ENCODE data around the gene YPEL2. TPM values are rescaled to one million over a fixed set of nuclear protein-coding genes. Genes with fewer than 3 reads are reported as not detected.
A peak's percentile ranks its signal among the peaks of the same experiment; 100 is the strongest.
"Not testable (repeated sequence)": the region's sequence is repeated elsewhere in the genome, so short reads cannot be mapped to it uniquely, and the experiment has no call there.

YPEL2 gene
- total RNA-seq: 7.1 and 7.8 TPM in 2 replicates

GRCh38 chr17:59331129-59331928 is at the start of gene YPEL2:
Gene YPEL2 (plus strand): TSS chr17:59331655. CDS start chr17:59353410, 21,755 bp downstream.
- TF ChIP-seq CTCF (IDR thresholded peaks at IDR 0.05; ENCODE audit: insufficient read depth, low read depth, low read length): no peak
- peak within 1 kb of the TSS; percentile 88 for H3K4me3 ChIP-seq (ENCODE audit: low read depth, low read length)
- peak; percentile 96 for DNase-seq (ENCODE audit: low read depth)

- no peak for TF ChIP-seq CTCF (IDR thresholded peaks at IDR 0.05; ENCODE audit: insufficient read depth, low read depth, low read length)
- DNase-seq (ENCODE audit: low read depth): no peak
- no peak overlapping the region for H3K4me3 ChIP-seq (ENCODE audit: low read depth, low read length)
Observed at GRCh38 chr17:59284317-59284716, 47.1 kb upstream of the YPEL2 start.

- no peak overlapping the region for H3K4me3 ChIP-seq (ENCODE audit: low read depth, low read length)
- no peak for DNase-seq (ENCODE audit: low read depth)
- no peak for TF ChIP-seq CTCF (IDR thresholded peaks at IDR 0.05; ENCODE audit: insufficient read depth, low read depth, low read length)
Observed at GRCh38 chr17:59287452-59287851, 44.0 kb upstream of the YPEL2 start.

GRCh38 chr17:59287891-59288290 is 43.6 kb upstream of the YPEL2 start:
- DNase-seq (ENCODE audit: low read depth): no peak
- no peak for TF ChIP-seq CTCF (IDR thresholded peaks at IDR 0.05; ENCODE audit: insufficient read depth, low read depth, low read length)
- H3K4me3 ChIP-seq (ENCODE audit: low read depth, low read length): no peak overlapping the region

GRCh38 chr17:59289981-59290301 is 41.5 kb upstream of the YPEL2 start:
- H3K4me3 ChIP-seq (ENCODE audit: low read depth, low read length): no peak overlapping the region
- TF ChIP-seq CTCF (IDR thresholded peaks at IDR 0.05; ENCODE audit: insufficient read depth, low read depth, low read length): no peak
- no peak for DNase-seq (ENCODE audit: low read depth)

- not testable (repeated sequence) for DNase-seq (ENCODE audit: low read depth); H3K4me3 ChIP-seq (ENCODE audit: low read depth, low read length)
Observed at GRCh38 chr17:59290302-59290998, 41.0 kb upstream of the YPEL2 start.

- no peak overlapping the region for H3K4me3 ChIP-seq (ENCODE audit: low read depth, low read length)
- no peak for TF ChIP-seq CTCF (IDR thresholded peaks at IDR 0.05; ENCODE audit: insufficient read depth, low read depth, low read length)
- DNase-seq (ENCODE audit: low read depth): no peak
Observed at GRCh38 chr17:59292174-59292523, 39.3 kb upstream of the YPEL2 start.

Data from fibroblast of villous mesenchyme (primary cell).